ENCODE data around the gene CAMTA1.

The CAMTA1 gene

DNA sequence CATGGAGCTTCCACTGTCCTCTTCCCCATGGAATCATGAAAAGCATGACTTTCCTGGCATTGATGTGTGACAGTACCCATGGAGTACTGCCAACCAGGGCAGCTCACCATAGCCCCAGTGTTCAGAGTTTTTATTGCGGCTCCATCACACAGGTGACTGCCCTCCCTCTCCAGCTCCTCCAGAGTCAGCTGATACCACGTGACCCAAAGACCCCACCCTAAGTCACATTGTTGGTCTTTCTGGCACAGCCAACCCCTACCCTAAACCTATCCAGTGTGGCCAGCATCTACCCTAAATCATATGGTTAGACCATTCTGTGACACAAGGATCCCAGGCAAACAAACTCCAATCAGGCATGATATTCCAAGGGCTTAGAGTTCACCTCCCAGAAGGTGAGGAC is 908.4 kb downstream of the CAMTA1 start:
- no peaks in the 10 kb centered on the region for H3K4me1 ChIP-seq (ENCODE audit: control insufficient read depth, insufficient read depth, low read length)
- no peaks in the 10 kb centered on the region for H3K36me3 ChIP-seq (ENCODE audit: control insufficient read depth in 2 of 2, insufficient read depth in 2 of 2, low read length in 2 of 2)
- H3K4me3 ChIP-seq (ENCODE audit: low read length in 2 of 2): no peak overlapping the region
- peaks cover 0 to 6% of the 10 kb centered on the region in 2 donors for H3K9me3 ChIP-seq (ENCODE audit: control insufficient read depth in 2 of 2, low read length in 2 of 2)
- peaks cover 0 to 5% of the 10 kb centered on the region in 2 donors for H3K27me3 ChIP-seq (ENCODE audit: control insufficient read depth in 1 of 2, insufficient read depth in 2 of 2, low read length in 2 of 2)
- H3K9ac ChIP-seq (ENCODE audit: low read length in 2 of 2): no peak overlapping the region
- H3K27ac ChIP-seq (ENCODE audit: low read length): no peak overlapping the region

DNA sequence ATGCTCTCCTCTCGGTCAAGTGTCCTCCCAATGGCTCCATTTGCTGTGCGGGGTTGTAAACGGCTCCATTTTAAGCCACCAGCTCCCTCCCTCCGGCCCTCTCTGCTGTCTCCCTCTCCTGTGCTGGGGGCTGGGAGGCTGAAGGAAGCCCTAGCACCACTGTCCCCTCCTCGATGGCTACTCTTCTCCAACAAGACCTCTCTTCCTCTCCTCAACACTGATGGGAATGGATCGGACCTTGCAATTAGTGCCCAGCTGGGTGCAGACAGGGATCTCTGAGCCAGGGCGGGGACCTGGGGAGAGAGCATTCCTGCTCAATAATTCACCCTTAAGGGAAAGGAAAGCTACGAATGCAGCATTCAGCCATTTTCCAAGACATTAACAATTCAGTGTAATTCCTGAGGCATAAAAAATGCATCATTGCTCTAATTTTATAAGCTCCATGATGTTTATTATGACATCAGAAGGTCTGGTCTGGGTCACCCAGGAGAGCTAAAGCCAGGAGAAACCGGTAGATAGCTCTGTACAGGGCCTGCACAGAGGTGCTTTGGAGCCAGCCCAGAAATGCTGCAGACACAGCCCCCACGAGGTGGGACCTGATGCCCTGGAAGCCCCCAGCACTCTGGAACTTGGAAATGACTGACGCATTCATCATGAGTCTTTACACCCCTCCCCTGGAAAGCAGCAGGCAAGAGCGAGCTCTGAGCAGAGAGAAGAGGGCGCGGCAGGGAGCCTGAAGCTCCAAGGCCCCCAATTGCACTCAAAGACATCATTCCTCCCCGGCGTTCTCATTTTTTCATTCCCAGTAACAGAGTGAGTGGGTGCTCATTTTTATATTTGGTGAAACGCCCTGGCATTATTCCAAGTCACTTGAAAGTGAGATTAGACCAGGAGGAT is 909.6 kb downstream of the CAMTA1 start:
- Histone ChIP-seq H3K9me3 (ENCODE audit: control insufficient read depth in 2 of 2, low read length in 2 of 2) (peaks cover 0 to 6% of the 10 kb centered on the region in 2 donors), H3K9ac (ENCODE audit: low read length in 2 of 2) (no peak overlapping the region), H3K27me3 (ENCODE audit: control insufficient read depth in 1 of 2, insufficient read depth in 2 of 2, low read length in 2 of 2) (peaks cover 0 to 5% of the 10 kb centered on the region in 2 donors), H3K27ac (ENCODE audit: low read length) (no peak overlapping the region), H3K4me3 (ENCODE audit: low read length in 2 of 2) (no peak overlapping the region), H3K4me1 (ENCODE audit: control insufficient read depth, insufficient read depth, low read length) (no peaks in the 10 kb centered on the region), H3K36me3 (ENCODE audit: control insufficient read depth in 2 of 2, insufficient read depth in 2 of 2, low read length in 2 of 2) (no peaks in the 10 kb centered on the region)

DNA sequence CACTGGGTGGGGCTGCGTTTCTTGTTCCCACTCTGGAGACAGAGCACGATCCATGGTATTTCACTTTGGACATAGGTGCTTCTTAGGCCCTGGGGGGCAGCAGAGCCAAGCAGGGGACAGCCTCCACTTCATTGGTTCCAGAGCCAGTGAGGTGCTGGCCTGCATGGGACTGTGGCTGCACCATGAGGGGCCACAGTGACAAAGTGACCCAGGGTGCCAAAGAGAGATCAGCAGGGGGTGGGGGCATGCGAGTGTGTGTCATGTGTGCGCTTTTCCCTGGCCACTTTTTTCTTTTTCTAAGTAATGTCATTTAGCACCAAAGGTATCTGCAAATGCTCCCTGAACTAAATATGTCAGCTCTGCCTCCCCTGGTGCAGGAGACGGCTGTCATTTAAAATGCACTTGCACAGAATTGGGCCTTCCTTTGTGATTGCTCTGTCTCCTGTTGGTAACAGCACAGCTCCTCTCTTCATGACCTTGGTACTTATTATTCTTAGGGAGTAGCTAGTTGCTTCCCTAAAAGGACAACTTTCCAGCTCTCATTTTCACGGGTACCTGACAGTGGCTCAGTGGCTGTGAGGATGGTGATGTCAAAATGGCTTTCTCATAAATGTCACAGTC is 910.4 kb downstream of the CAMTA1 start:
- peaks cover 0 to 5% of the 10 kb centered on the region in 2 donors for H3K27me3 ChIP-seq (ENCODE audit: control insufficient read depth in 1 of 2, insufficient read depth in 2 of 2, low read length in 2 of 2)
- no peaks in the 10 kb centered on the region for H3K4me1 ChIP-seq (ENCODE audit: control insufficient read depth, insufficient read depth, low read length)
- no peak overlapping the region for H3K4me3 ChIP-seq (ENCODE audit: low read length in 2 of 2)
- peaks cover 0 to 6% of the 10 kb centered on the region in 2 donors for H3K9me3 ChIP-seq (ENCODE audit: control insufficient read depth in 2 of 2, low read length in 2 of 2)
- no peaks in the 10 kb centered on the region for H3K36me3 ChIP-seq (ENCODE audit: control insufficient read depth in 2 of 2, insufficient read depth in 2 of 2, low read length in 2 of 2)
- H3K9ac ChIP-seq (ENCODE audit: low read length in 2 of 2): no peak overlapping the region
- no peak overlapping the region for H3K27ac ChIP-seq (ENCODE audit: low read length)

GRCh38 chr1:7698641-7699040 is 913.4 kb downstream of the CAMTA1 start:
- Histone ChIP-seq H3K9me3 (ENCODE audit: control insufficient read depth in 2 of 2, low read length in 2 of 2) (peaks cover 0 to under 1% of the 10 kb centered on the region in 2 donors), H3K27me3 (ENCODE audit: control insufficient read depth in 1 of 2, insufficient read depth in 2 of 2, low read length in 2 of 2) (peaks cover 0 to 13% of the 10 kb centered on the region in 2 donors), H3K4me3 (ENCODE audit: low read length in 2 of 2) (no peak overlapping the region), H3K4me1 (ENCODE audit: control insufficient read depth, insufficient read depth, low read length) (no peaks in the 10 kb centered on the region), H3K36me3 (ENCODE audit: control insufficient read depth in 2 of 2, insufficient read depth in 2 of 2, low read length in 2 of 2) (no peaks in the 10 kb centered on the region), H3K27ac (ENCODE audit: low read length) (no peak overlapping the region), H3K9ac (ENCODE audit: low read length in 2 of 2) (no peak overlapping the region)

- Histone ChIP-seq H3K4me1 (ENCODE audit: control insufficient read depth, insufficient read depth, low read length) (peaks cover 7% of the 10 kb centered on the region), H3K4me3 (ENCODE audit: low read length in 2 of 2) (no peak overlapping the region), H3K27ac (ENCODE audit: low read length) (no peak overlapping the region), H3K9me3 (ENCODE audit: control insufficient read depth in 2 of 2, low read length in 2 of 2) (no peaks in the 10 kb centered on the region), H3K36me3 (ENCODE audit: control insufficient read depth in 2 of 2, insufficient read depth in 2 of 2, low read length in 2 of 2) (no peaks in the 10 kb centered on the region), H3K9ac (ENCODE audit: low read length in 2 of 2) (no peak overlapping the region), H3K27me3 (ENCODE audit: control insufficient read depth in 1 of 2, insufficient read depth in 2 of 2, low read length in 2 of 2) (peaks cover 0 to 25% of the 10 kb centered on the region in 2 donors)
Measured at GRCh38 chr1:7702365-7702764, 917.1 kb downstream of the CAMTA1 start.

DNA sequence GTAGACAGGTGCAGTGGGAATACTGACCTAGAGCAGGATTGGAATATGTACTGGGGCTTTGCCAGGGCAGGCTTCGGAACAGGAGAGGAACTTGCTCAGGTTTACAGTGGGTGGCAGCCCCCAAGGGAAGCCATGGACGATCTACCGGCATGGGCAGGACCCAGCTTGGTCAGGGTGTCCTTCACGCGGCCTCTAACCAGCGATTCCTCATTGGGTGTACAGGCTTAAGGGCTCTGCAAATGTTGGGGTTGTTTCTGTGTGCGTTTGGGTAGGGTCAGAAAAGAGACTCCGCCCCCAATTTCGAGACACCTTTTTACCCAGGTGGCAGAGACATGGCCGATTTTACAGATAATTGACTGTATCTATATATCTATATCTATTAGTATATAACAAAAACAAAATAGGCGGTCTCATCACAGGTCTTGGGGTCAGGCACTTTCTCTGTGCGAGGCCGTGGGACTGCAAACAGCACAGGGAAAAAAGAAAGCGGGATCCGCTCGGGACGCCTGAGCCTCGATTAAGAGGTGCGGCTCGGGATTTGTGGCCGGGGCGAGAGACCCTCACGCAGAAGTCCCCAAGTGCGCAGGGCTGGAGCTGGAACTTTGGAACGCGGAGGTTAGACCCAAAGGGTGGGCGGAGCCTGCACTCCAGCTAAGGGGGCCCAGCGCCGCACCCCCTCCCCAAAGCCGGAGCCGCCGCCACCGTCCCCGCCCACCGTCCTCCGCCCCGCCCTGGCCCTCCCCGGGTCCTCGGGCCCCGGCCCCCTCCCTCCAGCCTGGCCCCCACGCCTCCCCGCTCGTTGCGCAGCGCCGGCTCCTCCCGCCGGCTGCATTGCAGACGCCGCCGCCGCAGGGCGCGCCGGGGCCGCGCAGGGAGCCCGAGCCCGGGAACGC is 918.3 kb downstream of the CAMTA1 start:
- H3K27ac ChIP-seq (ENCODE audit: low read length): no peak overlapping the region
- H3K4me1 ChIP-seq (ENCODE audit: control insufficient read depth, insufficient read depth, low read length): peaks cover 7% of the 10 kb centered on the region
- H3K4me3 ChIP-seq (ENCODE audit: low read length in 2 of 2): no peak overlapping the region
- H3K27me3 ChIP-seq (ENCODE audit: control insufficient read depth in 1 of 2, insufficient read depth in 2 of 2, low read length in 2 of 2): peaks cover 3 to 25% of the 10 kb centered on the region in 2 donors
- H3K9me3 ChIP-seq (ENCODE audit: control insufficient read depth in 2 of 2, low read length in 2 of 2): no peaks in the 10 kb centered on the region
- no peaks in the 10 kb centered on the region for H3K36me3 ChIP-seq (ENCODE audit: control insufficient read depth in 2 of 2, insufficient read depth in 2 of 2, low read length in 2 of 2)
- no peak overlapping the region for H3K9ac ChIP-seq (ENCODE audit: low read length in 2 of 2)

DNA sequence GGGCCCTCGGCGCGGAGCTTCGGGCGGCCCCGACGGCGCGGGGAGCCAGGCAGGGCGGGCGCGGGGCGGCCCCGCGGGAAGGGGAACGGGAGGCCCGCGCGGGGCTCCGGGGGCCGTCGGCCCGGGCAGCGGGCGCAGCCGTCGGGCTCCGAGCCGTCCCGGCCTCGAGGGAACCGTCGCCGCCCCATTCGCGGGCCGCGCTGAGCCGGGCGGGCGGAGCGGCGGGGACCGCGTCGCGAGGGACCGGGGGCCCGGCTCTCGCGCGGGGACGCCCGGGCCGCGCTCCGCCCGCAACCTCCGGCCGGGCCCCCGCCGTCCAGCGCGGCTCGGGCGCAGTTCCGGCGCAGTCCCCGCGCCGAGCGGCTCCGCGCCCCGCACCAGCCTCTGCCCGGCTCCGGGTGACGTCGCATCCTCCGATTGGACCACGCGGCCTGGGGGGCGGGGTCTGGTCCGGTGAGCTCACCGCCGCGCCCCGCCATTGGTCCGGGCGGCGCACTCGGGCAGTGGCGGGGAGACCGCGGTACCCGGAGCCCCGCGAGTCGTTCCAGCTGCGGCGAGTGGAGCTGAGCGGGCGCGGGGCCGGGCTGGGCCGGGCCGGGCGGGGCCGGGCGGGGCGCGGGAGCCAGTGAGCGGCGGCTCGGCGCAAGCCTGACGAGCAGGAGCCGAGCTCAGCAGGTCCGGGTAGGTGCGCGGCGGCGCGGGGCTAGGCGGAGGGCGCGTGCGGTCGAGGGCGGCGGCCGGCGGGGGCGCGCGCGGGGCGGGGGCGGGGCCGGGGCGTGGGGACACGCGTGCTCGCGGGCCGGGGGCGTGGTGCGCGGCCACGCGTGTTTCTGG is 919.2 kb downstream of the CAMTA1 start:
- Histone ChIP-seq H3K4me3 (ENCODE audit: low read length in 2 of 2) (peak overlapping the region in 1 of 2 donors; percentile 66), H3K27me3 (ENCODE audit: control insufficient read depth in 1 of 2, insufficient read depth in 2 of 2, low read length in 2 of 2) (peaks cover 3 to 27% of the 10 kb centered on the region in 2 donors), H3K36me3 (ENCODE audit: control insufficient read depth in 2 of 2, insufficient read depth in 2 of 2, low read length in 2 of 2) (no peaks in the 10 kb centered on the region), H3K27ac (ENCODE audit: low read length) (no peak overlapping the region), H3K9ac (ENCODE audit: low read length in 2 of 2) (no peak overlapping the region), H3K4me1 (ENCODE audit: control insufficient read depth, insufficient read depth, low read length) (peaks cover 7% of the 10 kb centered on the region), H3K9me3 (ENCODE audit: control insufficient read depth in 2 of 2, low read length in 2 of 2) (no peaks in the 10 kb centered on the region)

- no peak overlapping the region for H3K9ac ChIP-seq (ENCODE audit: low read length in 2 of 2)
- H3K36me3 ChIP-seq (ENCODE audit: control insufficient read depth in 2 of 2, insufficient read depth in 2 of 2, low read length in 2 of 2): no peaks in the 10 kb centered on the region
- peaks cover 7% of the 10 kb centered on the region for H3K4me1 ChIP-seq (ENCODE audit: control insufficient read depth, insufficient read depth, low read length)
- H3K27ac ChIP-seq (ENCODE audit: low read length): no peak overlapping the region
- H3K9me3 ChIP-seq (ENCODE audit: control insufficient read depth in 2 of 2, low read length in 2 of 2): no peaks in the 10 kb centered on the region
- peak overlapping the region in 1 of 2 donors; percentile 66 for H3K4me3 ChIP-seq (ENCODE audit: low read length in 2 of 2)
- H3K27me3 ChIP-seq (ENCODE audit: control insufficient read depth in 1 of 2, insufficient read depth in 2 of 2, low read length in 2 of 2): peaks cover 3 to 27% of the 10 kb centered on the region in 2 donors
Measured at GRCh38 chr1:7705048-7705907, 920.0 kb downstream of the CAMTA1 start.

GRCh38 chr1:7705908-7706216 is 920.6 kb downstream of the CAMTA1 start:
- Histone ChIP-seq H3K9me3 (ENCODE audit: control insufficient read depth in 2 of 2, low read length in 2 of 2) (no peaks in the 10 kb centered on the region), H3K4me1 (ENCODE audit: control insufficient read depth, insufficient read depth, low read length) (peaks cover 7% of the 10 kb centered on the region), H3K9ac (ENCODE audit: low read length in 2 of 2) (no peak overlapping the region), H3K27ac (ENCODE audit: low read length) (no peak overlapping the region), H3K4me3 (ENCODE audit: low read length in 2 of 2) (peak overlapping the region in 1 of 2 donors; percentile 66), H3K27me3 (ENCODE audit: control insufficient read depth in 1 of 2, insufficient read depth in 2 of 2, low read length in 2 of 2) (peaks cover 3 to 29% of the 10 kb centered on the region in 2 donors), H3K36me3 (ENCODE audit: control insufficient read depth in 2 of 2, insufficient read depth in 2 of 2, low read length in 2 of 2) (no peaks in the 10 kb centered on the region)
